Left ventricle myocardium superior (tissue), 1 donor: Measurements from ENCODE around the gene TIE1. TPM values are rescaled to one million over a fixed set of nuclear protein-coding genes. Genes with fewer than 3 reads are reported as not detected.
A peak's percentile ranks its signal among the peaks of the same experiment; 100 is the strongest.

Source experiments
- ATAC-seq: fragments of 200-7000 bp; cut with Tn5 transposase; one replicate; pipeline ENCODE4 v1.9.1; 2020; ENCODE audit warnings: mild to moderate bottlenecking, moderate library complexity
- DNase-seq: peaks from one replicate; pipeline ENCODE4 v3.0.0-alpha.2; 2020
- intact Hi-C: fragments of 100-400 bp; cut with micrococcal nuclease; formaldehyde crosslinking; loops from one replicate; pipeline ENCODE4 v1.11.0; 2022
- long read RNA-seq: library from polyadenylated mRNA; unstranded; transcript quantifications from one replicate; pipeline ENCODE4 v2.0.0, GENCODE V29; 2021
- total RNA-seq: library from RNA; stranded (reverse); fragmentation: NEBNext Ultra II Directional; extraction: Animal tissue kit (Norgen Biotek cat#: 25700); gene quantifications from one replicate; pipeline ENCODE4 v1.2.1, GENCODE V29; 2021
- donor health status: DM: no; HTN: yes; CAD: no; lungs with severe emphysema.

TIE1 gene
- 21.9 TPM for total RNA-seq
- long read RNA-seq, transcript TIE1-201 (23 exons, 3,882 nt), result major isoform, 19 of 58 reads
- long read RNA-seq, partial matches to known transcripts, result 29 of 58 reads
- long read RNA-seq, other reads (novel, unspliced or antisense), result 10 of 58 reads

DNA sequence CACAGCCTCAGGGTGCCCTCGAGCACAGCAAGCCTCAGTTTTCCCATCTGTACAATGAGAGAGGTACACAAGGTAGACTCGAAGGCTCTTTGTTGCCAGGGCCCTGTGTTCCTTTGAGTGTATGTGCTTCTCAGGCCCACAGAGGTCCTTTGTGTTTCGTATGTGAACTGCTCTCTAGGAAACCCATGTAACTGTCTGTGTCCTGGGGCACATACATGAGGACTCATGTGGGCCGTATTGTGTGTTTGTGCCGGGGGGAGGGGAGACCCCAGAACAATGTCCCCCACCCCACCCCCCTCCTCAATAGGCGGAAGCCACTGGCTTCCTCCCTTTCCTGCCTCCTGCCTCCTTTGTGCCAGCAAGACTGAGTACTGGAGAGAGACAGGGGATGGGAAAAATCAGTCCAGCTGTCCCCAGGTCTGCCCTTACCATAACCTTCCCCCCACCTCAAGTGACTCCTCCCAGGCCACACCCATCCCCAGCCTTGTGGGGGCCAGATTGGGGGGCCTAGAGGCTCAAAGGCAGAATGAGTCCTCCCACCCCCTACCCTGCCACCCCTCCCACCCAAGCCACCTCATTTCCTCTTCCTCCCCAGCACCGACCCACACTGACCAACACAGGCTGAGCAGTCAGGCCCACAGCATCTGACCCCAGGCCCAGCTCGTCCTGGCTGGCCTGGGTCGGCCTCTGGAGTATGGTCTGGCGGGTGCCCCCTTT is at the start of gene TIE1:
Gene TIE1 (plus strand): TSS at position 605 of the 717 bp plus-strand sequence. CDS start 90 bp downstream, at position 695.
- DNase-seq (no peak), ATAC-seq (peak; percentile 57)
- intact Hi-C loops, result no loop called here

- intact Hi-C loops, result no loop called here
- no peak for DNase-seq
These were observed 49.8 kb upstream of the TIE1 start for GRCh38 chr1:43251024-43251423.

DNA sequence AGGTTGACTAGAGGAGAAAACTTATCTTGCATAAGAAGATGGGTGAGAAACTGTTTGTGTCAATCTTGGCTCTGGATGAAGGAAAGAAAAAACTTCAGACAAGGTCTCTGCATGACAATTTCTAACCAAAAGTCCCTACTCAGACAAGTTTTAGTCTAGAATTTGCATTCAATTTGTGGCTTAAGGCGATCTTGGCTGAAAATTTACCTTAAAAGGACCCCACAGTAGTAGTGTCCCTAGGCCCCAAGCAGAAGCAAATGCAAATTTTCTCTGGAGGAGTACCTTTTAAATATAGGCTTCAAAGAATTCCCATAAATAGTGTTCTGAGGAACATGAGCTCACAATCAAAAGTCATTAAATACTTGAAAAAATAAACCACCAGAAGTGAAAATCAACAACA is 48.6 kb upstream of the TIE1 start:
- no peak for DNase-seq
- ATAC-seq, result no peak
- intact Hi-C loops, result no loop called here

More at GRCh38 chr1:43251024-43251423, 49.8 kb upstream of the TIE1 start:
- ATAC-seq, result no peak

DNA sequence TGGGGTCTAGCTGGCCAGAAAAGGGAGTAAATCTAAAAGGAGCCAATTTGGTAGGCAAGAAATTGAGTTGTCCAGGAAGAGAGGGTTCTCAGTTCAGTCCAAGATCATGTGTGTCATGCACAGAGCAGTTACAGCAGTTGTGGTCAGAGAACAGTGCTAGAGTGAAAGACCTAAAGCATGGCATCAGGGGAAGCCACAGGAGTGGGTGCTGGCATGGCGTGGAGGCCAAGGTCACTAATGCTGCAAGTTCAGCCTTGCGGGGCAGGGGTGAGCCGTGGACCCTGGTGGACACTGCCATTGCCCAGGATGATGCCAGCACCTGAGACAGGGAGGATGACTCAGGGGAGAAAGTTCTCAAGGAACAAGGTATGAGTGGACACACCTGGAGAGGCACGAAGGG is 47.6 kb upstream of the TIE1 start:
- ATAC-seq, result no peak
- DNase-seq, result no peak
- intact Hi-C loops, result no loop called here

GRCh38 chr1:43253876-43254275 is 46.9 kb upstream of the TIE1 start:
- DNase-seq, result no peak
- intact Hi-C loops, result no loop called here
- ATAC-seq, result no peak

- ATAC-seq (peak; percentile 93), DNase-seq (peak; percentile 52)
- intact Hi-C loops, result no loop called here
These were observed 45.2 kb upstream of the TIE1 start for GRCh38 chr1:43255438-43256210.

- peak; percentile 79 for ATAC-seq
- intact Hi-C loops, result no loop called here
- no peak for DNase-seq
These were observed 43.9 kb upstream of the TIE1 start for GRCh38 chr1:43256675-43257570.

DNA sequence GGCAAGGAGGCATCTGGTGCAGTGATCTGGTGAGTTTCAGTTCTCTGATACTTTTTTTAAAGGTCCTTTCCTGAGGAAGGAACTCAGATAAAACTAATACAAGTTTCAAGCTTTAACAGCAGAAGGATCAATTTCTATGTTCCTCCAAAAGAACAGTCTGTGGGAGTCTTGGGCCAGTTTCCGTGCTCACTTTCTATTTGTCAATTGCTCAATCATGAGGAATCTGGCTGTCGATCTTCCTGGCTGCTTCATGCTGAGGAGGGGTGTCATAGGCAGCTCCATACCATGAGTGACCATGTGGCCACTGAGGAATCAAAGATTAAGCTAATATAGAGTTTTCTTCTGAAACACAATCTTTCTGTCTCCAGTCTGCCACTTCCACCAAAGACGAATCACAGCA is 42.4 kb upstream of the TIE1 start:
- intact Hi-C loops, result no loop called here
- DNase-seq (no peak), ATAC-seq (no peak)

DNA sequence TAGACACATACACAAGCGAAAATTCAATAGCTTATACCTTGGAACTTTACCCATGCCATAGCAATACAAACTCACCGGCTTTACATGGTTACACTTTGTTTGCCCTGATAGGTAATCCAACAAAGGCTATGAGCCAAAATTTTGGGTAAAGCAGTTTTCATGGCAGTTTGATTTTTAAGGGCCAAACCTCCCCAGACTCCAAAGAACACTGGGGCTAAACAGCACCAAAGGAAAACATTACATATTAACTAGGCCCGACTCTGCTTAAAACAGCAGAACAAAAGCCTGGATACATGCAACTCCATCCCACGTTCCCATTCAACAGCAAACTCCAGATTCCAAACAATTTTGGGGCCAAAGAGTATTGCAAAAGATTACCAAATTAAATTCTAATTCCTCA is 35.4 kb upstream of the TIE1 start:
- ATAC-seq, result no peak
- intact Hi-C loops, result no loop called here
- no peak for DNase-seq

GRCh38 chr1:43266881-43267280 is 33.9 kb upstream of the TIE1 start:
- DNase-seq, result no peak
- ATAC-seq, result no peak
- intact Hi-C loops, result no loop called here

DNA sequence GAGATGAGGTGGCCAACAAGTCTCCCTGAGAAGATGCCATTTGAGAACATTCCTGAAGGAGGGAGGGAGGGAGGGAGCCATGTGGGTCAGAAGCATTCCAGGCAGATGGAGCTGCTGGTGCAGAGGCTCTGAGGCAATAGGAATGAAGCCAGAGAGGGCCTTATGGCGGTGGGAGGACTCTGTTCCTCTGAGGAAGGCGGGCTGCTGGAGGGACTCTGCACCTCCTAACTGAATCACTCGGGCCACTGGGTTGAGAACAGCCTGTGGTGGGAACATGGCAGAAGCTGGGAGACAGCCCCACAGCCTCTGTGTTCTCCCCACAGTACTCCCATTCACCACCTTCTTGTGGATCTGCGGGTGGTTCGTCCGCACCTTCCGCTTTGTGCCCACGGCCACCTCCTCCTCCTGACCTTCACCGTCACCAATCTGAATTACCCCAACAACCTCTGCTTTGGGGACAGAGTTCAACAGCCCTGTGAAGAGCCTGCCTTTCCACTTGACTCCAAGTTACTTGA is 33.4 kb upstream of the TIE1 start:
- intact Hi-C loops, result no loop called here
- ATAC-seq (no peak), DNase-seq (no peak)

- no peak for DNase-seq
- intact Hi-C loops, result no loop called here
- no peak for ATAC-seq
These were observed 32.9 kb upstream of the TIE1 start for GRCh38 chr1:43267818-43268425.

GRCh38 chr1:43269627-43270375 is 31.0 kb upstream of the TIE1 start, which contains the start of gene TMEM125:
Gene TMEM125, plus strand, starts transcription at chr1:43269983. Its CDS starts 2,740 bp downstream, at chr1:43272723.
- DNase-seq (no peak), ATAC-seq (no peak)
- intact Hi-C loops, result no loop called here

DNA sequence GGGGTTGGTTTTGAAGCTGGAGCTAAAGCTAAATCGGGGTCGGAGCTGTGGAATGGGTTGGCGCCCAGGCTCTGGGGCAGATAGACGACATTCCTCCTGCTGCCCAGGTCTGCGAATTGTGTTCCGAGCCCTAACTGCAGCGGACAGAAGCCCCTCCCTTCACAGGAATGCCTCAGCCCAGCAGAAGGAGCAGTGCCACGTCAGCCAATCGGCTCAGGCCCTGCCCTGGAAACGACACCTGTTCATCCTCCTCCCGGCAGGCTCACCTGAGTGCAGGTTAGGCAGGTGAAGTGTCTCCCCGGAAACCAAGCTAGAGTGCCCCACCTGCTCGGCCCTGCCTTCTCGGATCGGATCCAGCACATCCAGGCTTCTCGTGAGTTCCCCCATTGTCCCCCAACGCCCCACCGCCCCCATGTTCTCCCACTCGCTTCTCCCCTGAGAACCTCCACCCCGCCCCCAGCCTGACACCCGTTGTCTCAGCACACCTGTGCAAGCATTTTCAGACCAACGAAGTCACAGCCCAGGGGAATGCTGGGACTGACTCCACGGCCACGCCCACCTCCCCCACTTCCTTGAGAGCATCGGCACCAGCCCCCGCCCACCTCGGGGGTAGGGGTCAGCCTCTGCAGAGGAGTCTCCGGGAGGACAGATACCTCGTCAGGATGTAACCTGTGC is 30.2 kb upstream of the TIE1 start:
- peak; percentile 46 for ATAC-seq

DNA sequence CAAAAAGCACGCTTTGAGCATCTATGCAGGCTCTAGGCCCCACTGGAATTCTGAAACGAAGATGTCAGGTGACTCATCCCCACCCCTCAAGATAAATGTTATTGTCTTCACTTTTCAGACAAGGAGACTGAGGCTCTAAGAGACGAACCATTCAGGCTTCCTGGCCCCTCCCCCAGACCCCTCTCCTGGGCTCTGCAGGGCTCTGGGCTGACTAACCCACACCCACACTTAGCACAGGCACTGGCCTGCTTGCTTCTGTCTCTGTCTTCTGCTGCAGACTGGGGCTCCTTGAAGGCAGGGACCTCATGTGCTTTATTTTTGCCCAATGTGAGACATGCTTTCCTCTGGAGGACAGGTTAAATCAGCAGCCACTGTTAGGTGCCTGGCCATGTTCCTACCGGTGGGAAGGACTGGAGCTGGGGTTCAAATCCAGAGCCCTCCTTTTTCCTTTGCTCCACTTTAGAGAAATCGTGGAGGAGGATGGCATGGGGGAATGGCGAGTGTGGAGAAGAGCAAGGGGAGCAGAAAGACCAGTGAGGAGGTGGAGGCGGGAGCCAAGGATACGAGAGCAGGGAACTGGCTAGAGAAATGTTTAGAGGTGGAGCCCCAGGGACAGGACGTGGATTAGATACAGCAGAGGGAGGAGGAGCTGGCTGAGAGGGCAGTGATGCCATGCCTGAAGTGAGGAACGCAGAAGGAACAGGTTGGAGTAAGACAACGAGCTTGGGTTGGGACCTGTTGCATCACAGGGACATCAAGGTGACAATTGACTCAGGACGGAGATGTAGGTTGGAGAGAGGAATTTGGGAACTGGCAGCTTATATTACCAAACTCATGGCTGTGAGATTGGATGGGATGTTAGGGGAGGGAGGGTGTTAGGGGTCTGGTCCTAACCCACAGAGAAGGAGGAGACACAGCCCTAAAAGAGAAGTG is 29.3 kb upstream of the TIE1 start:
- intact Hi-C loops, result no loop called here
- ATAC-seq, result no peak
- no peak for DNase-seq

More for the DNA sequence above, 30.2 kb upstream of the TIE1 start:
- no peak for DNase-seq
- intact Hi-C loops, result no loop called here

GRCh38 chr1:43272161-43272560 is 28.6 kb upstream of the TIE1 start:
- intact Hi-C loops, result no loop called here
- ATAC-seq (no peak), DNase-seq (no peak)
